GM21390 (cell line): Measurements from ENCODE around the gene PRTN3.
"Not testable (repeated sequence)": the region's sequence is repeated elsewhere in the genome, so short reads cannot be mapped to it uniquely, and the experiment has no call there.

Source experiments
- ATAC-seq: cut with Tn5 transposase; IDR thresholded peaks from one replicate; pipeline ENCODE4 v1.9.1; 2021; ENCODE audit not compliant: unreplicated experiment

The PRTN3 gene

DNA sequence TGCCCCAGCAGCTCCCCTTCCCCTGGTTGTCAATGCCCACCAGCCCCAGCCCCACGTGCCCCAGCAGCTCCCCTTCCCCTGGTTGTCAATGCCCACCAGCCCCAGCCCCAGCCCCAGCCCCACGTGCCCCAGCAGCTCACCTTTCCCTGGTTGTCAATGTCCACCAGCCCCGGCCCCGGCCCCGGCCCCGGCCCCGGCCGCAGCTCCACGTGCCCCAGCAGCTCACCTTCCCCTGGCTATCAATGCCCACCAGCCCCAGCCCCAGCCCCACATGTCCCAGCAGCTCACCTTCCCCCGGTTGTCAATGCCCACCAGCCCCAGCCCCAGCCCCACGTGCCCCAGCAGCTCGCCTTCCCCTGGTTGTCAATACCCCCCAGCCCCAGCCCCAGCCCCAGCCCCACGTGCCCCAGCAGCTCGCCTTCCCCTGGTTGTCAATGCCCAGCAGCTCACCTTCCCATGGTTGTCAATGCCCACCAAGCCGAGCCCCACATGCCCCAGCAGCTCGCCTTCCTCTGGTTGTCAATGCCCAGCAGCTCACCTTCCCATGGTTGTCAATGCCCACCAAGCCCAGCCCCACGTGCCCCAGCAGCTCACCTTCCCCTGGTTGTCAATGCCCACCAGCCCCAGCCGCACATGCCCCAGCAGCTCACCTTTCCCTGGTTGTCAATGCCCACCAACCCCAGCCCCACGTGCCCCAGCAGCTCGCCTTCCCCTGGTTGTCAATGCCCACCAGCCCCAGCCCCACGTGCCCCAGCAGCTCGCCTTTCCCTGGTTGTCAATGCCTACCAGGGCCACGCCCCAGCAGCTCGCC lies 38.2 kb downstream of the PRTN3 start:
- ATAC-seq, result not testable (repeated sequence)

DNA sequence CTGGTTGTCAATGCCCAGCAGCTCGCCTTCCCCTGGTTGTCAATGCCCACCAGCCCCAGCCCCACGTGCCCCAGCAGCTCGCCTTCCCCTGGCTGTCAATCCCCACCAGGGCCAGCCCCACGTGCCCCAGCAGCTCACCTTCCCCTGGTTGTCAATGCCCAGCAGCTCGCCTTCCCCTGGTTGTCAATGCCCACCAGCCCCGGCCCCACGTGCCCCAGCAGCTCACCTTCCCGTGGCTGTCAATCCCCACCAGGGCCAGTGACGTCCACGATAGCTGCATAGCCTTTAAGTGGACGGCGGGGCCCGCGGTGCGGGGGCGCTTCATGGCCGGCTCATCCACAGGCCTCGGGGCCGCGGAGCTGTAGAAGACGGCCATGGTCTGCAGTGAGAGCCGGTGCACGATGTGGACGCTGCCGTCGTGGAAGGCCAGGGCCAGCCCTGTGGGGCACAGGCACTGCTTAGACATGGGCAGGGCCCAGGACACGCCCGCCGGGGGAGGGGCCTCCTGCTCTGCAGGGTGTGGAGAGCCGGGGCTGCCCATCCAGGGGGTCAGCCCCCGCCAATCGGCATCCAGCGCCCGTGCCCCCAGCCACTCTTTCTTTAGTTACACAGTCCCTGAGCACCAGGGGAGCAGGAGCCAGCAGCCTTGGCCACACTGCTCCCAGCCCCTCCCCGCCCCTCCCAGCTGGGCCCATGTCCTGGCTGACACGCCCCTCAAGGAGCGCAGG lies 39.1 kb downstream of the PRTN3 start:
- ATAC-seq, result no peak

DNA sequence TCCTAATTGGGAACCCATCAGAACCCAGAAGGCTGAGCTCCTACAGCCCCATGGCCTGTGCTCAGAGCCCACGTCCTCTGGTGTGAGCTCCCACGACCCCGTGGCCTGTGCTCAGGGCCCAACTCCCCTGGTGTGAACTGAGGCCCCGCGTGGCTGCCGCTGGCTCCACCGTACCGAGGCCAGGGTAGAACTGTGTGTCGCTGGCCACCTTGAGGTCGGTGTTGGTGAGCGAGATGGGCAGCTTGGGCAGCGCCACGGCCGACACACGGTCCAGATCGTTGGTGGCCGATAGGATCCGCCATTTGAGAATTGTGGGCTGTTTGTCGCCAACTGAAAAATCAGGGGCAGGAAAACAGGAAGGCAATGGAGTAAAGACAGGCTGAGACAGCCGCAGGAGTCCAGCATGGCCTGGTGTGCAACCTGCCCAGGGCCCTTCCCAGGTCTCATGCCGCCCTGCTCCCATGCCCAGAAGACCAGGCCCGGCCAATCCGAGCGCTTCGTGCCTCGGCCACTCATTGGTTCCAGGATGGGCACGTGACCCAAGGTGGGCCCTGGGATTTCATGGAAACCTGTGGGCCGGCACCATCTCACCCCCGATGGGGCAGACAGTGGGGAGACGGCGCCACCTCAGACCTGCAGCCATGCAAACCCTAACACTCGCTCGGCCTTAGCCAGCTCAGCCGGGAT lies 40.7 kb downstream of the PRTN3 start:
- ATAC-seq, result no peak

DNA sequence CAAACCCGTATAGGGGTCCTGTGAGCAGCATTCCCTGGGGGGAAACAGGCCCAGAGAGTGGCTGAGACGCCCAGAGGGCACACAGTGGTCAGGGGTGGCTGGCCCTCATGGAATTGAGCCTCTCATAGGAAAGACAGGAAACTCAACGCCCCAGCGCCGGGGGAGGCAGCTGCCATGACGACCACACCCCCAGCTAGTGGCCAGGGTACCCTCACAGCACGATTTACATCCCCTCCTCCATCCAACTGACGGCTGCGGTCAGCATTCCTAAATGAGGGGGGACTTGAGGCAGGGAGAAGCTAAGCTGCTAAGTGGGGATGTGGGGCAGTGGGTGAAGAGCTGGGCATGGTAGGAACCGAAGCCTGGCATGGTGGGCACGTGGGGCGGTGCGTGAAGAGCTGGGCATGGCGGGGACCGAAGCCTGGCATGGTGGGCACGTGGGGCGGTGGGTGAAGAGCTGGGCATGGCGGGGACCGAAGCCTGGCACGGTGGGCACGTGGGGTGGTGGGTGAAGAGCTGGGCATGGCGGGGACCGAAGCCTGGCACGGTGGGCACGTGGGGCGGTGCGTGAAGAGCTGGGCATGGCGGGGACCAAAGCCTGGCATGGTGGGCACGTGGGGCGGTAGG lies 42.2 kb downstream of the PRTN3 start:
- no peak for ATAC-seq

DNA sequence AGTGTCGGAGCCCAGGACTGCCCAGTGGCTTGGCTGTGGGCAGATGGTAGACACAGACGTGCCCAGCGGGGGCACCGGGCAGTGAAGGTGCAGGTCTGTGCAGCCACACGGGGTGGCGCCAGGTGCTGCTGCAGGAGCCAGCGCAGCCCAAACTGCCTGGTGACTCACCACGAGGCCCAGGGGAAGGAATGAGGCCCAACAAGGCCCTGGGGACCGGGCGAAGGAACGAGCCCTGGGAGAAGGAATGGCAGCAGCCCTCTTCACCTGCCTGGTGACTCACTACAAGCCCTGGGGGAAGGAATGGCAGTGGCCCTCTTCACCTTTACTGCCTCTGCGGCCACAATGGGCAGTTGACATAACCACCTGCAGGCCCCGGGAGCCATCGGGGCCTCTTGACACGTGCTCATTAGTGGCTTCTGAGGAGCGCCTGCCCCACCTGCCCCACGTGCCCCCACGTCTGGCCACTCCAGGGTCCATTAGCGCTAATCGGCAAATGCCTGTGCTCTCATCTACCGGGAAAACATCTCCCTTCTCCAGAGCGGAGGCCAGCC lies 42.9 kb downstream of the PRTN3 start:
- no peak for ATAC-seq

DNA sequence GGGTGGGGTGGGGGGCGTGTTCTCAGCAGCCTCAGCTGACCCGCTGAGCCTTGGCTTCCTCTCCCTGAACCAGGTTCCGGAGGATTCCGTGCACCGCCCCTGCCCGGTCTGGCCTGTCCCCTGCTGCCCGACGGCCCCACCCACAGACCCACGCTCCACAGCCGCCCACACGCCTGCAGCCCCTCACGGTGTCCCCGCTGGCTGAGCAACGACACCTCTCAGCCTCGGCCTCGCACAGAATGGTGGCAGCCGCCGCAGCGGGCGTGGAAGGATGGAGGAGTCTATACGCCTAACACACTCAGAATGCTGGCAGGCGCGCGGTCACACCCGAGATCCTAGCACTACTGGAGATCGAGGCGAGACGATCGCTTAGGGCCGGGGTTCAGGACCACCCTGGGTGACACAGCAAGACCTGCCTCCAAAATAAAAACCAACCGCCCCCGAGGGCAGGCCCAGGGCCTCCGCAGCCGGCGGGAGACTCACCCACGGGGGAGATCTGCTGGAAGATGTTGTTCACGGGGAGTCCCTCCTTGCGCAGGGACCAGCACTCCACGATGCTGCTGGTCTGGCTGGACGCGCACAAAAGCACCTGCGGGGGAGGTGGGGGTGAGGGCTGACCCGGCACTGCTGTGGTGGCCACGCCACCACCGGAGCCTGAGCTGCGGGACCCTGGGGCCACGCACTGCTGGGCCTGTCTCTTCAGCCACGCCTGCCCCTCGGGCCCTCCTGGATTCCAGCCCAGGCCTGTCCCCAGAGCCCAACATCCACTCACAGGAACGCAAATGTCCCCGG lies 43.8 kb downstream of the PRTN3 start:
- ATAC-seq, result no peak

DNA sequence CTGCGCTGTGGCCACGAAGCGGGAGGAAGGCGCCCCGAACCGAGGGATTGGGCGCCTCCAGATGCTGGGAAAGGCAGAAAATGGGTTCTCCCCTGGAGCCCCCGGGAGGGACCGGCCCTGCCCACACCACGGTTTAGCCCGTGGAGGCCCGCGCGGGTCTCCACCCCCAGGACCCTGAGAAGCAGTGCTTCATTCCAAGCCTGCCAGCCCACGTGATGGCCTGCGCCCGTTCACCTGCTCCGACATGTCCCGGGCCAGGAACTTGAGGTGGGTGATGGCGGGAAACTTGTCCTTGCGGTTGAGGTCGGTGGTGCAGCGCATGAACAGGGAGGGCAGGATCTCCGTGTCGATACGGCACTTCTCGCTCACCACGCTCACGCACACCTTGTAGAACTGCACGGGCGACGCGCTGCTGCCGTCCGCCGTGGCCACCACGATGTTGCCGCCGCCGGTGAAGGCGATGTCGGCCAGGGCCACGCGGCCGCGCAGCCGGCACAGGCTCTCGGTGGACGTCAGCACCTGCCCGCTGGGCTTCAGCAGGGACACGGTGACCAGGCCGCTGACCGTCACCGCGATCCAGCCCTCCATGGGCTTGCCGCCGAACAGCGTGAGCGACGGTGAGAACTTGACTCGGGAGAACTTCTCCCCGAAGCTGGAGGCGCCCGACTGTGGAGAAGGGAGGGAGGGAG lies 44.9 kb downstream of the PRTN3 start:
- no peak for ATAC-seq

DNA sequence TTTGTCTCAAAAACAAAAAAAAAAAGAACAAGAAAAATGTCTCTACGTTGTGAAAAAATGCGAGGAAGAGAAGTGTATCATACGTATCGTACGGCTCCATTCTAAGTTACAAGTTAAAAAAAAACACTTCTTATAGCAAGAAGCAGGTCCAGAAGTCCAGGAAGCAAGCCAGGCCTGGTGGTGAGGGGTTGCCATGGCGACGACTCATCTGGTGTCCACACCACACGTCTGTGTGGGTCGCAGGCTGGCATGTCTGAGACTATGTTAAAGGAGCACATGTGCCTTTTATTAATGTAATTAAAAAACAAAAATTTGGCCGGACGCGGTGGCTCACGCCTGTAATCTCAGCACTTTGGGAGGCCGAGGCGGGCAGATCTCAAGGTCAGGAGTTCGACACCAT lies 46.3 kb downstream of the PRTN3 start:
- no peak for ATAC-seq

DNA sequence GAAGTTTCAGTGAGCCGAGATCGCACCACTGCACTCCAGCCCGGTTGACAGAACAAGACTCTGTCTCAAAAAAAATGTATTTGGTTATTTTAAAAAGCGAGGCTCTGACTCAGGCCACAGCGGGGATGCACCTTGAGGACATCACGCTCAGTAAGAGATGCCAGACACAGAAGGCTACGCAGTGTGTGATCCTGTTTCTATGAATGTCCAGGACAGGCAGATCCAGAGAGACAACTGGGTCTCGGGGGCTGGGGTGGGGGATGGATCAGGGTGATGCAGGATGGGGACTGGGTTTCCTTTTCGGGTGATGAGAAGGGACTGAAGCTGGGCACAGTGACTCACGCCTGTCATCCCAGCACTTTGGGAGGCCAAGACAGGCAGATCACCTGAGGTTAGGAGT lies 46.8 kb downstream of the PRTN3 start:
- ATAC-seq, result no peak

DNA sequence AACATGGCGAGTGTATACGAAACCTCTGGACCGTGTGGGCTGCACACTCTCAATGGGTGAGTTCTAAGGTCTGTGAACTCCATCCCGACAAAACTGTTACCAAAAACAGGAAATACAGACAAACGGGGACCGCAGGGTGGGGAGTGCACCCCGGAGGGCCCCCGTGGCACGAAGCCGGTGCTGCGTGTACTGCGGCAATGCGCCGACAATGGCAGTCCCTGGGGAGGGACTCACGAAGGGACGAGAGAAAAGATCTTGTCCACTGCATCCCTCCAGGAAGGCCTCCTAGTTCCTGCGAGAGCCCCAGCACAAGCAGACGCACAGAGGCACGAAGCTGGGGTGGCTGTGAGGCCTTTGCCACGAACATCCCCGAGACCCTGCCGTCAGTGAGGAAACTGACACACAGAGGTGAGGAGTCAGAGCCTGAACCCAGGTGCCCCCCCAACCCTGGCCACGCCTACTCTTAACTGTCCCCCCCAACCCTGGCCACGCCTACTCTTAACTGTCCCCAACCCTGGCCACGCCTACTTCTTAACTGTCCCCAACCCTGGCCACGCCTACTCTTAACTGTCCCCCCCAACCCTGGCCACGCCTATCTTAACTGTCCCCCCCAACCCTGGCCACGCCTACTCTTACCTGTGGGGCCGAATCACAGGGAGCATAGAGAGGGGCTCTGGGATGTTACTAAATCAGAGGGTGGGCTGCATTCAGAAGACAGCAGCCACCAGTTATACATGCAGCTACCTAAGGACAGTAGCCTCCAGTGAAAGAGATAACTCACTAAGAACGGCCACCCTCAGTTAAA lies 48.0 kb downstream of the PRTN3 start:
- ATAC-seq, result no peak

DNA sequence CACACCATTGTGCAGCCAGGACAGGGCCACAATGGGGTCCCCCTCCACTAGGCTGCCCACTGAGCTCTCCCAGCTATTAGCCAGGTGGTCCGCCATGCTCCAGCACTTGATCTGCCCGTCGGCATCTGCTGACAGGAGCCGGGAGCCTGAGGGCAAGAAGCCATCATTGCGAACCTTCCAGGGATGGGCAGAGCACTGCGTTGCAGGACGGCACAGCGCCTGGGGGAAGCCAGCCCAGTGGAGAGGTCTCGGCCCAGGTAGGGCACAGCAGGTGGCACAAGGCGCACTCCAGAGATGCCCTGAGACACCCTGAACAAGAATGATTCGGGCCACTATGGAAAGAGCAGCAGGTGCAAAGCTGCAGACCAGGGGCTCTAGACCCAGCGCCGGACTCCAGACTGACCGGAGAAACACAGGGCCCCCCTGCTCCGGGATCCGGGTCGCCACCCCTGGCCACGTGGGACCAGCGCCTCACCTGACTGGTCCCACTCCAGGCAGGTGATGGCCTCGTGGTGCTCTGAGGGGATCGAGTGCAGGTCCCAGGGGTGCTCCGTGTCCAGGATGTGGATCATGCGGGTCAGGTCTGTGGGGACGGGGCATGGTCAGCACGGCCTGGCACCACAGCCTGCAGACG lies 49.0 kb downstream of the PRTN3 start:
- no peak for ATAC-seq

DNA sequence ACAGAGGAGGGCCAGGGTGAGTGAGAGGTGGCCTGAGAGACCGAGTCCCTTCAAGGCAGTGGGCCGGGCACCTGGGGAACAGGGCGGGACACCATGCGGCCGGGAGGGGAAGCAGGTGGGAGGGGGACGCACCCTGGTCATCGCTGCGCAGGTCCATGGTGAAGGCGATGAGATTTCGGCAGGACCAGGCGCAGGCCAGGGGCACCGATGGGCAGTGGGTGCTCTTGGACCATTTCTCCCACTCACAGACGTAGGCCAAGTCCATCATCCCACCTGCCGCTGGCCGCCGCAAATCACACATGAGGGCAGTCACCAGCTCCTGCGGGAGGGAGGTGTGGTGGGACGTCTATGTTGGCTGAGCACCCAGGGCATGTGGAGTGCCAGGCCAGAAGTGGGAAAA lies 50.0 kb downstream of the PRTN3 start:
- ATAC-seq, result no peak

DNA sequence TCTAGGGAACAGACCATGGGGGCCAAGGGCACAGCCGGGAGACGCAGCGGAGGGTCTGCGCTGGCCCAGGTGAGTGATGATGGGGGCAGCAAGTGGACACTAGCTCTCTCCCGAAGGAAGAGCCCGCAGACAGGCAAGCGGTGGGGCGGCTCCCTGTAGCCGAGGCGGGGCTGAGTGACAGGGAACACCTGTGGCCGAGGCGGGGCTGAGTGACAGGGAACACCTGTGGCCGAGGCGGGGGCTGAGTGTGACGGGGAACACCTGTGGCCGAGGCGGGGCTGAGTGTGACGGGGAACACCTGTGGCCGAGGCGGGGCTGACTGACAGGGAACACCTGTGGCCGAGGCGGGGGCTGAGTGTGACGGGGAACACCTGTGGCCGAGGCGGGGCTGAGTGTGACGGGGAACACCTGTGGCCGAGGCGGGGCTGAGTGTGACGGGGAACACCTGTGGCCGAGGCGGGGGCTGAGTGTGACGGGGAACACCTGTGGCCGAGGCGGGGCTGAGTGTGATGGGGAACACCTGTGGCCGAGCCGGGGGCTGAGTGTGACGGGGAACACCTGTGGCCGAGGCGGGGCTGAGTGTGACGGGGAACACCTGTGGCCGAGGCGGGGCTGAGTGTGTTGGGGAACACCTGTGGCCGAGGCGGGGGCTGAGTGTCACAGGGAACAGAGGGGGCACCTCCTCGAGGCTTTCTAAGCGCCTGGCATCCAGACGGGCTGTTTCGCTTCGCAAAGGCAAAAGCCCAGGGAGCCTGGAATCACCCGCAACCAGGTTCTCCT lies 50.8 kb downstream of the PRTN3 start:
- not testable (repeated sequence) for ATAC-seq

DNA sequence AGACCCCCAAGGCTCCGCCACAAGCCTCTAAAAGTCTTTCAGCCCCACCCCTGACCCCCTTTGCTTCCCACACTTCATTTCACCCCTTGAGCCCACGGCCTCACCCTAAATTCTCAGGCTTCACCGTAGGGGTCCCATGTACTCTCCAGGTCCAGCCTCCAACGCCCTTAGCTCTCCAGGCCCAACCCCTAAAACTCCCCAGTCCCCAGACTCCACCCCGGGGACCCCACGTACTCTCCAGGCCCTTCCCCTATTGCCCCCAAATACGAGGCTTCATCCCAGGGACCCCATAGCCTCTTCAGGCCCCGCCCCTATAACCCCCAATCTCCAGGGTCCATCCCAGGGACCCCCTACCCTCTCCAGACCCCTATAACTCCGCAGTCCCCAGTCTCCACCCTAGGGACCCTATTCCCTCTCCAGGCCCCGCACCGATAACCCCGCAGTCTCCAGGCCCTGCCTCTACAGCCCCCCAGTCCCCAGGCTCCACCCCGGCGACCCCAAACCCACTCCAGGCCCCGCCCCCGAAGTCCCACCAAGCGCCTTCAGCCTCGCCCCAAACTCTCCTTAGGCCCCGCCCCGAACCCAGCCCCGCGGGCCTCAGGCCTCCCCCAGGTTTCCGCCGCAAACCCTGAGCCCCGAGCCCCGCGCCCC lies 51.6 kb downstream of the PRTN3 start:
- no peak for ATAC-seq

DNA sequence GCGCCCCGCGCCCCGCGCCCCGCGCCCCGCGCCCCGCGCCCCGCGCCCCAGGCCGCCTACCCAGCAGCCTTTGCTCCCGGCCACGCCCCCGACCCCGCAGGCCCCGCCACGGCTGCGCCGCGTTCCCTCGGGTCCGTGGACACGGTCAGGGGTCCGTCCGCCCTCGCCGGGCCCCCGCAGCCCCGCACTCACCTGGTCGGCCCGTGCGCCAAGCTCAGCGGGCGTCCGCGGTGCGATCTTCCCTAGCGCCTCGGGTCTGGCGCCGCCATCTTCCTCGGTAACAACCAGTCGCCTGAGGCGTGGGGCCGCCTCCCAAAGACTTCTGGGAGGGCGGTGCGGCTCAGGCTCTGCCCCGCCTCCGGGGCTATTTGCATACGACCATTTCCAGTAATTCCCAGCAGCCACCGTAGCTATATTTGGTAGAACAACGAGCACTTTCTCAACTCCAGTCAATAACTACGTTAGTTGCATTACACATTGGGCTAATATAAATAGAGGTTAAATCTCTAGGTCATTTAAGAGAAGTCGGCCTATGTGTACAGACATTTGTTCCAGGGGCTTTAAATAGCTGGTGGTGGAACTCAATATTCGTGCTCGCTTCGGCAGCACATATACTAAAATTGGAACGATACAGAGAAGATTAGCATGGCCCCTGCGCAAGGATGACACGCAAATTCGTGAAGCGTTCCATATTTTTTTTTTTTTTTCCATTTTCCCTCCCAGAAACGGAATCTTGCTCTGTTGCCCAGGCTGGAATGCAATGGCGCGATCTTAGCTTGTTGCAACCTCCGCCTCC lies 52.3 kb downstream of the PRTN3 start, which contains the start of the genes MED16 and RNU6-9:
MED16 (minus strand) TSS at position 294 of the 796 bp plus-strand sequence. CDS start 2,056 bp downstream, outside the sequence.
RNU6-9 (plus strand) TSS at position 591 of the 796 bp plus-strand sequence.
- peak; percentile 76 for ATAC-seq

DNA sequence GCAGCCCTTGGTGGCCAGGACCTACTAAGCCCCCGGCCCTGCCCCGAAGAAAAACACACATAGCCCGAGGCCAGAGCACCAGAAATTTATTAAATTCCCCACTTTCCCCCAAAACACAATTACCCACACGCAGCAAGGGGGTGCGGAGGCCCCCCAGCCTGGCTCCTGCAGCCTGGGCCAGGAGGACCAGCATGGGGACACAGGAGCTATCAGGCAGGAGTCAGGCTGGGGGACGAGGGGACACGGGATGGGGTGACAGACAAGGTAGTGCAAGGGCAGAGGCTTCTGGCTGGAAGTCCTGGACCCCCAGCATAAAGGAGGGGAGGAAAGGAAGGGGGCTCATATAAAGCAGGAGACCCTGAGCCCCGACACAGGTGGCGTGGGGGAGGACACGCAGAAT lies 55.6 kb downstream of the PRTN3 start:
- no peak for ATAC-seq
